ENCODE measurements around the gene ERCC6. TPM values are rescaled to one million over a fixed set of nuclear protein-coding genes. Genes with fewer than 3 reads are reported as not detected.

The ERCC6 gene
- total and polyA plus RNA-seq, 2 donors (not counting 1 experiment from before 2014, with no cell fraction given), result 6.9 to 12.6 TPM

DNA sequence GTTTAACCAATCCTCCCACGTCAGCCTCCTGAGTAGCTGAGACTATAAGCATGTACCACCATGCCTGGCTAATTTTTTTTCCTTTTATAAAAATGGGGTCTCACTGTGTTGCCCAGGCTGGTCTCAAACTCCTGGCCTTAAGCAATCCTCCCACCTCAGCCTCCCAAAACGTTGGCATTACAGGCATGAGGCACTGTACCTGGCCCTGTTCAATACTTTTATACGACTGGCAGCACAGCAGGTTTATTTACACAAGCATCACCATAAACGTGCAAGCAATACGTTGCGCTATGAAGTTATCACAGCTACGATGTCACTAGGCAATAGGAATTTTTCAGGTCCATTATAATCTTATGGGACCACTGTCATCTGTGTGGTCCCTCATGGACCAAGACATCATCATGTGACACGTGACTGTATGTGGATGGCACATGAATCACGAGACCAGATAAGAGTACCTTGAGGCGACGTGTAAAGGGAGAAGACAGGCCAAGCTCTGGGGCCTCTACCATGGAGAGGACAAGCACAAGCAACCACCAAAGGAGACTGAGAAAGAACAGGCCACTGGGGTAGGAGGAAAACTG is 36.7 kb upstream of the ERCC6 start:
- Histone ChIP-seq H3K36me3 (ENCODE audit: control insufficient read depth, insufficient read depth, low read length) (no peaks in the 10 kb centered on the region), H3K4me2 (ENCODE audit: extremely low read depth, insufficient read depth, low read length) (no peak overlapping the region), H3K27ac (ENCODE audit: insufficient read depth, low read length) (no peak overlapping the region), H3K4me1 (ENCODE audit: control insufficient read depth, extremely low read depth, insufficient read depth, low read length) (no peaks in the 10 kb centered on the region), H3K27me3 (ENCODE audit: control insufficient read depth, insufficient read depth, low read length) (no peaks in the 10 kb centered on the region), H3K9ac (ENCODE audit: insufficient read depth, low read length) (no peak overlapping the region), H3K4me3 (replicated peaks in 1 of 4; ENCODE audit: control extremely low read depth in 1 of 4, insufficient read depth in 1 of 4, low read depth in 3 of 4, low read length in 4 of 4) (no peak overlapping the region), H2AFZ (ENCODE audit: low read length) (no peak overlapping the region), H4K20me1 (ENCODE audit: control insufficient read depth, extremely low read depth, insufficient read depth, low read length) (no peaks in the 10 kb centered on the region), H3K79me2 (ENCODE audit: control insufficient read depth, insufficient read depth, low read length) (no peaks in the 10 kb centered on the region), H3K9me3 (ENCODE audit: control insufficient read depth, insufficient read depth, low read depth, low read length) (no peaks in the 10 kb centered on the region)
- DNase-seq (ENCODE audit: low read depth in 2 of 2), result no peak
- TF ChIP-seq, protein P1, sequence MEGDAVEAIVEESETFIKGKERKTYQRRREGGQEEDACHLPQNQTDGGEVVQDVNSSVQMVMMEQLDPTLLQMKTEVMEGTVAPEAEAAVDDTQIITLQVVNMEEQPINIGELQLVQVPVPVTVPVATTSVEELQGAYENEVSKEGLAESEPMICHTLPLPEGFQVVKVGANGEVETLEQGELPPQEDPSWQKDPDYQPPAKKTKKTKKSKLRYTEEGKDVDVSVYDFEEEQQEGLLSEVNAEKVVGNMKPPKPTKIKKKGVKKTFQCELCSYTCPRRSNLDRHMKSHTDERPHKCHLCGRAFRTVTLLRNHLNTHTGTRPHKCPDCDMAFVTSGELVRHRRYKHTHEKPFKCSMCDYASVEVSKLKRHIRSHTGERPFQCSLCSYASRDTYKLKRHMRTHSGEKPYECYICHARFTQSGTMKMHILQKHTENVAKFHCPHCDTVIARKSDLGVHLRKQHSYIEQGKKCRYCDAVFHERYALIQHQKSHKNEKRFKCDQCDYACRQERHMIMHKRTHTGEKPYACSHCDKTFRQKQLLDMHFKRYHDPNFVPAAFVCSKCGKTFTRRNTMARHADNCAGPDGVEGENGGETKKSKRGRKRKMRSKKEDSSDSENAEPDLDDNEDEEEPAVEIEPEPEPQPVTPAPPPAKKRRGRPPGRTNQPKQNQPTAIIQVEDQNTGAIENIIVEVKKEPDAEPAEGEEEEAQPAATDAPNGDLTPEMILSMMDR (conservative IDR thresholded peaks at IDR 0.05 in 1 of 2, IDR thresholded peaks at IDR 0.05 in 1 of 2; ENCODE audit: low read depth in 1 of 2, low read length in 2 of 2), result no peak
- no peak for TF ChIP-seq EZH2 (IDR thresholded peaks at IDR 0.05; ENCODE audit: low read length, missing control alignments)

DNA sequence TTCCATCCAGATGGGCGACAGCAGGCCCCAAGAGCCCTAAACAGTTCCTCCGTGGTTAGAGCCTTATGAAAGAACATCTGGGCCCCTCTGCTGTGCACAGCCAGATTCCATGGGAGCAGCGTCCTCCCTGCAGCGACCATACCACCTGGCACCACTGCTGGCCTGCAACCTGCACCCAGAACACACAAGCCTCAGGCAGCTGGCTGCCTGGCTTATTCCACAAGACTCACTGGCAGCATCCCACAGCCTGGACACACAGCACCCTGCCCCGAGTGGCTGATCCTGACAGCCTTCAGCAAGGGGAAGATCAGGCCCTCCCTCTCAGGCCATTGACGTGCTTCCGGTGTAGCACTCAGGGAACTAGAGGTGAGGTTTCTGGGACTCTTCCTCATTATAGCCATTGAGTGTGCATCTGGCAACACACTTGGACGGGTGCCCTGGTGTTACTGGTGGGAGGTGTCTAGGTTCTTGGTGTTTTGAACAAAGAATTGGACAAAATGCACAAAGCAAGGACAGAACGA is 33.7 kb upstream of the ERCC6 start:
- no peaks in the 10 kb centered on the region for H3K4me1 ChIP-seq (ENCODE audit: control insufficient read depth, extremely low read depth, insufficient read depth, low read length)
- TF ChIP-seq, protein P1 (conservative IDR thresholded peaks at IDR 0.05 in 1 of 2, IDR thresholded peaks at IDR 0.05 in 1 of 2; ENCODE audit: low read depth in 1 of 2, low read length in 2 of 2), result no peak
- TF ChIP-seq EZH2 (IDR thresholded peaks at IDR 0.05; ENCODE audit: low read length, missing control alignments), result no peak
- H3K79me2 ChIP-seq (ENCODE audit: control insufficient read depth, insufficient read depth, low read length), result no peaks in the 10 kb centered on the region
- H4K20me1 ChIP-seq (ENCODE audit: control insufficient read depth, extremely low read depth, insufficient read depth, low read length), result no peaks in the 10 kb centered on the region
- no peaks in the 10 kb centered on the region for H3K36me3 ChIP-seq (ENCODE audit: control insufficient read depth, insufficient read depth, low read length)
- no peaks in the 10 kb centered on the region for H3K9me3 ChIP-seq (ENCODE audit: control insufficient read depth, insufficient read depth, low read depth, low read length)
- H3K4me3 ChIP-seq (replicated peaks in 1 of 4; ENCODE audit: control extremely low read depth in 1 of 4, insufficient read depth in 1 of 4, low read depth in 3 of 4, low read length in 4 of 4), result no peak overlapping the region
- H3K27ac ChIP-seq (ENCODE audit: insufficient read depth, low read length), result no peak overlapping the region
- no peak for DNase-seq (ENCODE audit: low read depth in 2 of 2)
- no peak overlapping the region for H3K4me2 ChIP-seq (ENCODE audit: extremely low read depth, insufficient read depth, low read length)
- no peak overlapping the region for H2AFZ ChIP-seq (ENCODE audit: low read length)
- H3K27me3 ChIP-seq (ENCODE audit: control insufficient read depth, insufficient read depth, low read length), result no peaks in the 10 kb centered on the region
- H3K9ac ChIP-seq (ENCODE audit: insufficient read depth, low read length), result no peak overlapping the region

DNA sequence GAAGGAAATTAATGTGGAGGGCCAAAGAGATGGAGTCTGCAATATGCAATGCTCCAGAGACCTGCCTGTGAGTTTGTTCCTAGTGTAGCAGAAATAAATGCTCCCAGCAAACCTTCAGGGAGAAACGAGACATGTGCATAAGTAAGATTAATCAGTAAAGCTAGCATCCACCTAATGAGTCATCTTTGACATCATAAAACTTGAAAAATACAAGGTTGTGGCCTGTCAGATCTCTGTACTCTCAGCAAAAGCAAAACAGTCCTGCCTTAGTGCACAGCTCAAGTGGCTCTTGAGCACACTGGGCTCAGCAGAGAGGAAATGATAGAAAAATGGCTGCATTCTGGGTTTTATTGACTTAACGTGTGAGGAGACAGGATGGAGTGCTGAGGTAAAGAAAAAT is 32.5 kb upstream of the ERCC6 start:
- H2AFZ ChIP-seq (ENCODE audit: low read length), result no peak overlapping the region
- H3K36me3 ChIP-seq (ENCODE audit: control insufficient read depth, insufficient read depth, low read length), result no peaks in the 10 kb centered on the region
- TF ChIP-seq EZH2 (IDR thresholded peaks at IDR 0.05; ENCODE audit: low read length, missing control alignments), result no peak
- TF ChIP-seq, protein P1 (conservative IDR thresholded peaks at IDR 0.05 in 1 of 2, IDR thresholded peaks at IDR 0.05 in 1 of 2; ENCODE audit: low read depth in 1 of 2, low read length in 2 of 2), result no peak
- H3K4me3 ChIP-seq (replicated peaks in 1 of 4; ENCODE audit: control extremely low read depth in 1 of 4, insufficient read depth in 1 of 4, low read depth in 3 of 4, low read length in 4 of 4), result no peak overlapping the region
- no peaks in the 10 kb centered on the region for H3K27me3 ChIP-seq (ENCODE audit: control insufficient read depth, insufficient read depth, low read length)
- H3K4me2 ChIP-seq (ENCODE audit: extremely low read depth, insufficient read depth, low read length), result no peak overlapping the region
- no peaks in the 10 kb centered on the region for H4K20me1 ChIP-seq (ENCODE audit: control insufficient read depth, extremely low read depth, insufficient read depth, low read length)
- H3K4me1 ChIP-seq (ENCODE audit: control insufficient read depth, extremely low read depth, insufficient read depth, low read length), result no peaks in the 10 kb centered on the region
- no peak overlapping the region for H3K9ac ChIP-seq (ENCODE audit: insufficient read depth, low read length)
- no peaks in the 10 kb centered on the region for H3K9me3 ChIP-seq (ENCODE audit: control insufficient read depth, insufficient read depth, low read depth, low read length)
- no peaks in the 10 kb centered on the region for H3K79me2 ChIP-seq (ENCODE audit: control insufficient read depth, insufficient read depth, low read length)
- no peak overlapping the region for H3K27ac ChIP-seq (ENCODE audit: insufficient read depth, low read length)
- peak; percentile 3 to 69 for DNase-seq (ENCODE audit: low read depth in 2 of 2)
